SK-N-SH treated with all-trans-retinoic acid at 6 μM for 48 hours (cell line): Measurements from ENCODE around the gene PTPRO.

Experiments used
- ATAC-seq: fragments of 200-7000 bp; cut with Tn5 transposase; 3 replicates; pipeline ENCODE4 v1.9.1; 2020; ENCODE audit warnings: mild to moderate bottlenecking, moderate library complexity
- ARNTL ChIP-seq: fragments of 450-650 bp; formaldehyde crosslinking; IDR thresholded peaks from 2 replicates; pipeline ENCODE4 v1.5.0; 2020; ENCODE audit warnings: low read depth, mild to moderate bottlenecking, moderate library complexity, borderline replicate concordance
- BACH2 ChIP-seq: fragments of 250-450 bp; sonication (Bioruptor Pico); IDR thresholded peaks from 2 replicates; pipeline ENCODE4 v1.9.0; 2021; ENCODE audit warnings: mild to moderate bottlenecking, borderline replicate concordance
- CREB5 ChIP-seq: fragments of 250-450 bp; sonication (Bioruptor Pico); IDR thresholded peaks from 2 replicates; pipeline ENCODE4 v1.5.1; 2020; ENCODE audit warnings: low read depth, mild to moderate bottlenecking, moderate library complexity
- ESRRG ChIP-seq: fragments of 250-450 bp; sonication (Bioruptor Pico); IDR thresholded peaks from 2 replicates; pipeline ENCODE4 v1.6.1; 2021; ENCODE audit warnings: mild to moderate bottlenecking
- ISL1 ChIP-seq: fragments of 250-450 bp; sonication (Bioruptor Pico); IDR thresholded peaks from 2 replicates; pipeline ENCODE4 v2.1.2; 2022; ENCODE audit warnings: mild to moderate bottlenecking, moderate library complexity
- PATZ1 ChIP-seq: fragments of 250-450 bp; sonication (Bioruptor Pico); IDR thresholded peaks from 2 replicates; pipeline ENCODE4 v1.8.0; 2020; ENCODE audit warnings: mild to moderate bottlenecking, moderate library complexity, borderline replicate concordance
- POU6F1 ChIP-seq: fragments of 250-450 bp; sonication (Bioruptor Pico); IDR thresholded peaks from 2 replicates; pipeline ENCODE4 v1.8.0; 2021; ENCODE audit warnings: low read depth, mild to moderate bottlenecking, moderate library complexity, borderline replicate concordance
- PPARA ChIP-seq: fragments of 250-450 bp; sonication (Bioruptor Pico); IDR thresholded peaks from 2 replicates; pipeline ENCODE4 v1.5.0; 2020; ENCODE audit warnings: mild to moderate bottlenecking, borderline replicate concordance
- RARB ChIP-seq: fragments of 250-450 bp; sonication (Bioruptor Pico); IDR thresholded peaks from 2 replicates; pipeline ENCODE4 v1.8.0; 2021; ENCODE audit warnings: mild to moderate bottlenecking, moderate library complexity
- SNAI2 ChIP-seq: fragments of 250-450 bp; sonication (Bioruptor Pico); IDR thresholded peaks from 2 replicates; pipeline ENCODE4 v1.5.0; 2020; ENCODE audit warnings: mild to moderate bottlenecking, moderate library complexity
- TOX ChIP-seq: fragments of 250-450 bp; sonication (Bioruptor Pico); IDR thresholded peaks from 2 replicates; pipeline ENCODE4 v1.8.0; 2021; ENCODE audit warnings: mild to moderate bottlenecking, moderate library complexity, borderline replicate concordance
- TSHZ2 ChIP-seq: fragments of 250-450 bp; sonication (Bioruptor Pico); IDR thresholded peaks from 2 replicates; pipeline ENCODE4 v1.5.0; 2020; ENCODE audit warnings: mild to moderate bottlenecking, moderate library complexity
- ZC3H10 ChIP-seq: fragments of 250-450 bp; sonication (Bioruptor Pico); IDR thresholded peaks from 2 replicates; pipeline ENCODE4 v1.5.1; 2021; ENCODE audit warnings: mild to moderate bottlenecking, moderate library complexity
- ZFP30 ChIP-seq: fragments of 450-650 bp; formaldehyde crosslinking; IDR thresholded peaks from 2 replicates; pipeline ENCODE4 v1.5.0; 2022; ENCODE audit warnings: mild to moderate bottlenecking, moderate library complexity
- ZNF565 ChIP-seq: fragments of 450-650 bp; formaldehyde crosslinking; conservative IDR thresholded peaks from 2 replicates; pipeline ENCODE4 v1.5.0; 2020; ENCODE audit warnings: low read depth, mild to moderate bottlenecking, moderate library complexity
- ZNF70 ChIP-seq: fragments of 450-650 bp; formaldehyde crosslinking; IDR thresholded peaks from 2 replicates; pipeline ENCODE4 v1.5.0; 2020; ENCODE audit warnings: mild to moderate bottlenecking, moderate library complexity

Gene PTPRO

GRCh38 chr12:15632708-15633107 lies 310.4 kb downstream of the PTPRO start (continued):
- no peak for TF ChIP-seq POU6F1
- TF ChIP-seq ARNTL (CRISPR knock-in tag), result no peak
- TF ChIP-seq RARB, result no peak
- no peak for TF ChIP-seq ZNF565 (CRISPR knock-in tag)
- no peak for TF ChIP-seq SNAI2 (CRISPR knock-in tag)
- TF ChIP-seq ESRRG (CRISPR knock-in tag), result no peak
- TF ChIP-seq ZC3H10 (CRISPR knock-in tag), result no peak

GRCh38 chr12:15633201-15633600 lies 310.9 kb downstream of the PTPRO start:
- no peak for ATAC-seq
- TF ChIP-seq ZNF565 (CRISPR knock-in tag) (no peak), SNAI2 (CRISPR knock-in tag) (no peak), CREB5 (CRISPR knock-in tag) (no peak), ESRRG (CRISPR knock-in tag) (no peak), PPARA (CRISPR knock-in tag) (no peak), BACH2 (CRISPR knock-in tag) (no peak), TSHZ2 (CRISPR knock-in tag) (no peak)

GRCh38 chr12:15634010-15634683 lies 311.8 kb downstream of the PTPRO start:
- TF ChIP-seq PATZ1 (CRISPR knock-in tag) (peak; percentile 29; the same call in 1 of the 2 replicates), SNAI2 (CRISPR knock-in tag) (no peak), ISL1 (CRISPR knock-in tag) (peak; percentile 78), ZC3H10 (CRISPR knock-in tag) (no peak)
- ATAC-seq, result peak; percentile 12; the same call in 1 of the 3 replicates

- ATAC-seq, result 0 out of 3 replicates have a peak, but pooled peaks have one; percentile 13
- no peak for TF ChIP-seq ARNTL (CRISPR knock-in tag)
- TF ChIP-seq TSHZ2 (CRISPR knock-in tag), result no peak
- no peak for TF ChIP-seq ZNF70
- no peak for TF ChIP-seq ZNF565 (CRISPR knock-in tag)
- no peak for TF ChIP-seq ZFP30
- no peak for TF ChIP-seq TOX
- no peak for TF ChIP-seq PATZ1 (CRISPR knock-in tag)
- TF ChIP-seq POU6F1, result no peak
- no peak for TF ChIP-seq CREB5 (CRISPR knock-in tag)
These were observed 314.0 kb downstream of the PTPRO start for GRCh38 chr12:15636060-15636890.
